Adrenal gland (tissue), 12 donors: Measurements from ENCODE around the gene VPS29. TPM values are rescaled to one million over a fixed set of nuclear protein-coding genes. Genes with fewer than 3 reads are reported as not detected.

Experiments used
- DNase-seq, 7 donors: peaks; one replicate each; pipeline ENCODE4 v3.0.0-alpha.2; 2019 to 2020
- H3K27ac ChIP-seq, 5 donors: fragments of 200-600 bp; sonication (generic) in 4 of 5; 1 replicate in 3 of 5; 2 replicates in 2 of 5; pipeline versions ENCODE4 v1.5.1 to v1.8.0; 2016 to 2020; ENCODE audit warnings: mild to moderate bottlenecking in 1 of 5
- H3K27me3 ChIP-seq: fragments of 200-600 bp; 2 replicates; pipeline ENCODE4 v1.8.0; 2021
- H3K36me3 ChIP-seq, 2 donors: fragments of 200-600 bp; replicated peaks in 1 of 2; 1 replicate in 1 of 2; 2 replicates in 1 of 2; pipeline versions ENCODE4 v1.5.1 to v1.8.0; 2018 to 2022
- H3K4me1 ChIP-seq, 2 donors: fragments of 200-600 bp; replicated peaks in 1 of 2; 1 replicate in 1 of 2; 2 replicates in 1 of 2; pipeline versions ENCODE4 v1.5.1 to v1.8.0; 2018 to 2021
- H3K4me3 ChIP-seq, 4 donors: fragments of 200-600 bp; sonication (generic) in 3 of 4; one replicate each; pipeline ENCODE4 v1.5.1; 2016 to 2018
- H3K9me3 ChIP-seq, 3 donors: fragments of 200-600 bp; sonication (generic) in 1 of 3; replicated peaks in 1 of 3; 1 replicate in 2 of 3; 2 replicates in 1 of 3; pipeline versions ENCODE4 v1.5.1 to v1.8.0; 2016 to 2021
- CTCF ChIP-seq, 6 experiments: fragments of 450-650 bp in 4 of 6; fragments of 200-600 bp in 2 of 6; sonication (generic) in 1 of 6; IDR thresholded peaks; 1 replicate in 5 of 6; 2 replicates in 1 of 6; pipeline versions ENCODE4 v1.5.1 to v1.8.0; 2016 to 2021; ENCODE audit warnings: antibody characterized with exemption in 6 of 6, mild to moderate bottlenecking in 2 of 6, moderate library complexity in 1 of 6
- POLR2A ChIP-seq, 2 donors: fragments of 450-650 bp; IDR thresholded peaks; one replicate each; pipeline ENCODE4 v1.6.1; 2017; ENCODE audit warnings: antibody characterized with exemption in 2 of 2, mild to moderate bottlenecking in 2 of 2, moderate library complexity in 1 of 2
- WGBS, 4 donors: extraction: QIAGEN DNeasy Blood & Tissue Kit in 2 of 4; methylation state at CpG; one replicate each; pipeline versions ENCODE4 v1.1.5 to v1.1.7; 2013 to 2017; 5-methylcytosine and 5-hydroxymethylcytosine counted together
- intact Hi-C, 2 donors: fragments of 100-400 bp; cut with DNase I; formaldehyde crosslinking; loops; one replicate each; pipeline versions ENCODE4 v1.14.1 to v1.15.0; 2022 to 2023
- polyA plus RNA-seq, 3 donors: library from polyadenylated mRNA; stranded (reverse); fragments of 200-250 nt in 2 of 3; fragments of 350-450 nt in 1 of 3; fragmentation: Illumina TruSeq in 1 of 3; extraction: RNeasy Lipid Tissue Mini Kit (QIAGEN cat#74804) in 1 of 3; gene quantifications; one replicate each; pipeline ENCODE4 v1.2.3, GENCODE V29; 2013 to 2014
- total RNA-seq, 9 donors: library from RNA; depleted of rRNA in 4 of 9; stranded (reverse); fragments of >200 nt in 4 of 9; fragments of 120-200 nt in 1 of 9; fragmentation: NEBNext Ultra II Directional in 1 of 9; extraction: Animal tissue kit (Norgen Biotek cat#: 25700) in 1 of 9; gene quantifications; one replicate each; pipeline versions ENCODE4 v1.1.0 to v1.2.4, GENCODE V29; 2013 to 2023
- donor health status: healthy with polysubstance abuse.
- donor health status: Bipolar disorder and iron deficiency.
- donor health status: DM: yes; HTN: yes; CAD: no.
- donor health status: DM: no; HTN: no; CAD: no.
- donor health status: DM: no; HTN: no; CAD: no.
- donor health status: DM: yes; HTN: yes; CAD: no.

VPS29 gene
- total and polyA plus RNA-seq, 12 donors, result 56.7 to 263 (median 112) TPM

GRCh38 chr12:110543965-110544364, 42.1 kb upstream of the VPS29 start:
- Histone ChIP-seq H3K27me3 (no peaks in the 10 kb centered on the region), H3K9me3 (no peaks in the 10 kb centered on the region), H3K36me3 (peaks cover 0 to 8% of the 10 kb centered on the region in 2 donors), H3K4me1 (peaks cover 17 to 43% of the 10 kb centered on the region in 2 donors), H3K27ac (peak overlapping the region in 4 of 5 donors; percentile 58 to 83 (median 76)), H3K4me3 (no peak overlapping the region)
- TF ChIP-seq CTCF (IDR thresholded peaks at IDR 0.05) (no peak), POLR2A (IDR thresholded peaks at IDR 0.05) (no peak)
- intact Hi-C loops, result no loop called here
- no peak for DNase-seq
- WGBS, 4 donors, result 74 to 82% (median 77%) methylated on average over 4 of the region's 4 CpGs

GRCh38 chr12:110543252-110543959, 41.5 kb upstream of the VPS29 start:
- Histone ChIP-seq H3K9me3 (no peaks in the 10 kb centered on the region), H3K36me3 (peaks cover 0 to 14% of the 10 kb centered on the region in 2 donors), H3K27me3 (no peaks in the 10 kb centered on the region), H3K27ac (peak overlapping the region; percentile 22 to 83 (median 72)), H3K4me3 (peak overlapping the region in 1 of 4 donors; percentile 9), H3K4me1 (peaks cover 18 to 44% of the 10 kb centered on the region in 2 donors)
- WGBS, 4 donors, result 8 to 24% (median 21%) methylated on average over 7 of the region's 7 CpGs
- TF ChIP-seq POLR2A (IDR thresholded peaks at IDR 0.05) (peak in 1 of 2 donors; percentile 21), CTCF (IDR thresholded peaks at IDR 0.05) (no peak)
- intact Hi-C loops, result no loop called here
- DNase-seq, result peak; percentile 87 to 98 (median 95)

- Histone ChIP-seq H3K27me3 (no peaks in the 10 kb centered on the region), H3K4me1 (peaks cover 33 to 39% of the 10 kb centered on the region in 2 donors), H3K36me3 (peaks cover 0 to 33% of the 10 kb centered on the region in 2 donors), H3K9me3 (no peaks in the 10 kb centered on the region), H3K4me3 (no peak overlapping the region), H3K27ac (peak overlapping the region in 1 of 5 donors; percentile 10)
- intact Hi-C loops, result no loop called here
- WGBS, 4 donors, result 82 to 94% (median 92%) methylated on average over 8 of the region's 8 CpGs
- DNase-seq, result no peak
- TF ChIP-seq CTCF (IDR thresholded peaks at IDR 0.05) (no peak), POLR2A (IDR thresholded peaks at IDR 0.05) (no peak)
These were observed 38.1 kb upstream of the VPS29 start for GRCh38 chr12:110540048-110540447.

GRCh38 chr12:110538869-110539622, 37.1 kb upstream of the VPS29 start:
- Histone ChIP-seq H3K27ac (peak overlapping the region in 2 of 5 donors; percentile 10 to 12), H3K4me3 (no peak overlapping the region), H3K36me3 (peaks cover 0 to 33% of the 10 kb centered on the region in 2 donors), H3K27me3 (no peaks in the 10 kb centered on the region), H3K4me1 (peaks cover 29 to 31% of the 10 kb centered on the region in 2 donors), H3K9me3 (no peaks in the 10 kb centered on the region)
- no peak for TF ChIP-seq POLR2A (IDR thresholded peaks at IDR 0.05)
- no peak for TF ChIP-seq CTCF (IDR thresholded peaks at IDR 0.05)
- WGBS, 4 donors, result 96 to 99% (median 96%) methylated on average over 5 of the region's 5 CpGs
- DNase-seq, result no peak
- intact Hi-C loops, result no loop called here
